GM21723 (cell line): ENCODE data around the gene RTN4RL1.

Experiments used
- ATAC-seq: cut with Tn5 transposase; IDR thresholded peaks from one replicate; pipeline ENCODE4 v1.9.1; 2021; ENCODE audit warnings: mild to moderate bottlenecking, moderate library complexity; ENCODE audit not compliant: unreplicated experiment

The RTN4RL1 gene

GRCh38 chr17:2059547-2060384 is 34.6 kb upstream of the RTN4RL1 start:
- ATAC-seq, result no peak

- no peak for ATAC-seq
Measured at GRCh38 chr17:2058586-2059546, 33.7 kb upstream of the RTN4RL1 start.

GRCh38 chr17:2057760-2058585 is 32.8 kb upstream of the RTN4RL1 start:
- no peak for ATAC-seq

- ATAC-seq, result no peak
Measured at GRCh38 chr17:2057175-2057759, 32.1 kb upstream of the RTN4RL1 start.

GRCh38 chr17:2056206-2057174 is 31.4 kb upstream of the RTN4RL1 start:
- no peak for ATAC-seq

GRCh38 chr17:2055292-2056205 is 30.4 kb upstream of the RTN4RL1 start:
- no peak for ATAC-seq

GRCh38 chr17:2054512-2055291 is 29.6 kb upstream of the RTN4RL1 start, which contains the start of gene HIC1:
Gene HIC1, plus strand, starts transcription at chr17:2055103. Its CDS starts 1,588 bp downstream, at chr17:2056691.
- no peak for ATAC-seq

GRCh38 chr17:2054262-2054511 is 29.1 kb upstream of the RTN4RL1 start:
- ATAC-seq, result no peak

GRCh38 chr17:2053380-2054261 is 28.5 kb upstream of the RTN4RL1 start:
- no peak for ATAC-seq

GRCh38 chr17:2051933-2052559 is 26.9 kb upstream of the RTN4RL1 start:
- ATAC-seq, result no peak

GRCh38 chr17:2051061-2051932 is 26.2 kb upstream of the RTN4RL1 start:
- no peak for ATAC-seq

GRCh38 chr17:2050300-2051060 is 25.3 kb upstream of the RTN4RL1 start:
- ATAC-seq, result peak; percentile 6

- ATAC-seq, result peak; percentile 43
Measured at GRCh38 chr17:2049333-2050299, 24.5 kb upstream of the RTN4RL1 start.
